A549 (cell line): ENCODE measurements around the gene SOS1.

Experiments
- CHD2 ChIP-seq: fragments of 150-350 bp; IDR thresholded peaks from 2 replicates; pipeline ENCODE4 v1.6.1; 2014; ENCODE audit warnings: low read length; ENCODE audit not compliant: partially characterized antibody
- CTCF ChIP-seq: fragments of >200 bp; sonication (Bioruptor Twin); formaldehyde crosslinking; IDR thresholded peaks from 3 replicates; pipeline ENCODE4 v1.5.1; 2016
- HMGXB4 ChIP-seq: fragments of 250-450 bp; sonication (Bioruptor Pico); IDR thresholded peaks from 2 replicates; pipeline ENCODE4 v1.5.0; 2021; ENCODE audit warnings: mild to moderate bottlenecking, moderate library complexity, borderline replicate concordance
- JUN ChIP-seq, 2 experiments: fragments of >200 bp; sonication (Bioruptor Twin); formaldehyde crosslinking; IDR thresholded peaks; 2 replicates in 1 of 2; 3 replicates in 1 of 2; pipeline ENCODE4 v1.6.1; 2016 to 2017
- JUNB ChIP-seq: fragments of >200 bp; sonication (Bioruptor Twin); formaldehyde crosslinking; IDR thresholded peaks from 2 replicates; pipeline ENCODE4 v1.6.1; 2016
- POLR2AphosphoS2 ChIP-seq: conservative IDR thresholded peaks from 2 replicates; pipeline ENCODE4 v1.6.1; 2012; ENCODE audit warnings: low read length, improper control_type of control experiment, inconsistent platforms

DNA sequence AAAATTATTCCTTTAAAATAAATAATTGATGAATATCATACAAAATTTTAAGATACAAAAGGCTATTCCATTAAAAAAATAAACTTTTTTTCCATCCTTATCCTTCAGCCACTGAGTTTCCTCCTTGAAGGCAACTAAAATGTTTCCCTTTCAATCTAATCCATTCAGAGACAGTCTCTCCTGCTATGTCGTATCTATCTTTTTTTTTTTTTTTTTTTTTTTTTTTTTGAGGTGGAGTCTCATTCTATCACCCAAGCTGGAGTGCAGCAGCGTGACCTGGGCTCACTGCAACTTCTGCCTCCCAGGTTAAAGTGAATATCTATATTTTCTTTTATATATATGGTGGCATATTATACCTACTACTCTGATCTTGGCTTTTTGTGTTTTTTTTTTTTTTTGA, 31.7 kb upstream of the SOS1 start:
- TF ChIP-seq JUN (IDR thresholded peaks at IDR 0.05), result no peak
- TF ChIP-seq CHD2, result no peak
- TF ChIP-seq HMGXB4 (CRISPR knock-in tag), result no peak
- TF ChIP-seq JUNB, result no peak
- no peak for TF ChIP-seq POLR2AphosphoS2
- no peak for TF ChIP-seq CTCF
